ENCODE measurements around the gene RAP1GAP. TPM values are rescaled to one million over a fixed set of nuclear protein-coding genes. Genes with fewer than 3 reads are reported as not detected.

RAP1GAP gene
- total and polyA plus RNA-seq, 2 of the 13 experiments (the other 11 are each of a cell fraction or from before 2014, with no cell fraction given) = 11.9 to 37.5 TPM

DNA sequence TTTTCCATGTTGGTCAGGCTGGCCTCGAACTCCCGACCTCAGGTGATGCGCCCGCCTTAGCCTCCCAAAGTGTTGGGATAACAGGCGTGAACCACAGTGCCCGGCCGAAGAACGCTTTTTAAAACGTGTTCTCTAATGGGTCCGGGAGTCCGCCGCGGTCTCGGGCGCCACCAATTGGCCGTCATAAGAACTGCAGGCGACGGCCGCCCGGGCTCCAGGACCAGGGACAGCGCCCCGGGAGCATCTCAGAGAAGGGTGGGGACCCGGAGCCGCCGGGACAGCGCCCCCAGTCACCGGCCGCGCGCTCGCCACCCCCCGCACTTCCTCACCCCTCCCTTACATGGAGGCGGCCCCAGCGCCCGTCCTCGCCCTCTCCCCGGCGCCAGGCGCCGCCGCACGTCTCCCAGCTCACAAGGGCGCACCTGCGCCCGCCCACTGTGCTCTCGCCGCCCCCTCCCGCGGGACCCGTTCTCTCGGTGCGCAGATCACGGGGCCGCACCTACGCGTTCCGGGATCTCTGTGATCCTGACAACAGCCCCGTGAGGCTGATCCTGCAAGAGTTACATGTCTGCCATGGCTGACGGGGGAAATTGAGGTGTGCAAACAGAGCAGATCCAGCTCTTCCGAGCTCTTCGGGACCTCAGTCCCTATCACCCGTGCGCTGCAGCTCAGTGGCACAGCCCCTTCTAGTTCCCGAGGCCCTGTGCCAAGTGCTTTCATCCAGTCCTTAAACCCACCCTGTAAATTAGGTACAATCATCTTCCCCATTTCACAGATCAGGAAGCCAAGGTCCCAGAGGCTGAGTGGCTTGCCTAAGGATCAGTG is 9.8 kb downstream of the RAP1GAP start (continued):
- TF ChIP-seq GPN1 (CRISPR knock-in tag; IDR thresholded peaks at IDR 0.05; ENCODE audit: borderline replicate concordance) (peak; percentile 81; the same call in 1 of the 2 replicates), ZNF766 (CRISPR knock-in tag; IDR thresholded peaks at IDR 0.05; ENCODE audit: borderline replicate concordance) (peak; percentile 97; the same call in 1 of the 2 replicates), MAFK (conservative IDR thresholded peaks at IDR 0.05 in 1 of 2, IDR thresholded peaks at IDR 0.05 in 1 of 2; ENCODE audit: low read length in 2 of 2) (no peak), U2AF1 (optimal IDR thresholded peaks at IDR 0.05; ENCODE audit: low read depth, low read length) (no peak), ZKSCAN1 (IDR thresholded peaks at IDR 0.05; ENCODE audit: low read length) (no peak), AHDC1 (CRISPR knock-in tag; IDR thresholded peaks at IDR 0.05; ENCODE audit: borderline replicate concordance) (no peak), NAIF1 (CRISPR knock-in tag; IDR thresholded peaks at IDR 0.05; ENCODE audit: borderline replicate concordance) (0 out of 2 replicates have a peak, but pooled peaks have one; percentile 77), ARNTL (CRISPR knock-in tag; IDR thresholded peaks at IDR 0.05) (peak; percentile 63; the same call in 1 of the 2 replicates), SKIL (CRISPR knock-in tag; IDR thresholded peaks at IDR 0.05; ENCODE audit: borderline replicate concordance) (peak; percentile 79), BHLHE40 (IDR thresholded peaks at IDR 0.05; ENCODE audit: low read length) (no peak), KMT2A (CRISPR knock-in tag; IDR thresholded peaks at IDR 0.05) (peak; percentile 83), NR0B2 (CRISPR knock-in tag; IDR thresholded peaks at IDR 0.05) (peak; percentile 91; the same call in 1 of the 2 replicates), ZNF317 (CRISPR knock-in tag; IDR thresholded peaks at IDR 0.05) (peak; percentile 88), BCL6 (CRISPR knock-in tag; IDR thresholded peaks at IDR 0.05) (peak; percentile 75), MZF1 (CRISPR knock-in tag; IDR thresholded peaks at IDR 0.05; ENCODE audit: borderline replicate concordance) (no peak), ADNP (CRISPR knock-in tag; IDR thresholded peaks at IDR 0.05) (no peak), KAT2B (IDR thresholded peaks at IDR 0.05; ENCODE audit: borderline replicate concordance, low read depth, low read length) (no peak), GLI4 (CRISPR knock-in tag; IDR thresholded peaks at IDR 0.05; ENCODE audit: borderline replicate concordance) (peak; percentile 81; the same call in 1 of the 2 replicates)
- TF ChIP-seq, protein P1, sequence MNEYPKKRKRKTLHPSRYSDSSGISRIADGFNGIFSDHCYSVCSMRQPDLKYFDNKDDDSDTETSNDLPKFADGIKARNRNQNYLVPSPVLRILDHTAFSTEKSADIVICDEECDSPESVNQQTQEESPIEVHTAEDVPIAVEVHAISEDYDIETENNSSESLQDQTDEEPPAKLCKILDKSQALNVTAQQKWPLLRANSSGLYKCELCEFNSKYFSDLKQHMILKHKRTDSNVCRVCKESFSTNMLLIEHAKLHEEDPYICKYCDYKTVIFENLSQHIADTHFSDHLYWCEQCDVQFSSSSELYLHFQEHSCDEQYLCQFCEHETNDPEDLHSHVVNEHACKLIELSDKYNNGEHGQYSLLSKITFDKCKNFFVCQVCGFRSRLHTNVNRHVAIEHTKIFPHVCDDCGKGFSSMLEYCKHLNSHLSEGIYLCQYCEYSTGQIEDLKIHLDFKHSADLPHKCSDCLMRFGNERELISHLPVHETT (CRISPR knock-in tag; conservative IDR thresholded peaks at IDR 0.05) = peak; percentile 94

Data from HepG2 (cell line).